ENCODE results near the gene MAEA.

Gene MAEA

DNA sequence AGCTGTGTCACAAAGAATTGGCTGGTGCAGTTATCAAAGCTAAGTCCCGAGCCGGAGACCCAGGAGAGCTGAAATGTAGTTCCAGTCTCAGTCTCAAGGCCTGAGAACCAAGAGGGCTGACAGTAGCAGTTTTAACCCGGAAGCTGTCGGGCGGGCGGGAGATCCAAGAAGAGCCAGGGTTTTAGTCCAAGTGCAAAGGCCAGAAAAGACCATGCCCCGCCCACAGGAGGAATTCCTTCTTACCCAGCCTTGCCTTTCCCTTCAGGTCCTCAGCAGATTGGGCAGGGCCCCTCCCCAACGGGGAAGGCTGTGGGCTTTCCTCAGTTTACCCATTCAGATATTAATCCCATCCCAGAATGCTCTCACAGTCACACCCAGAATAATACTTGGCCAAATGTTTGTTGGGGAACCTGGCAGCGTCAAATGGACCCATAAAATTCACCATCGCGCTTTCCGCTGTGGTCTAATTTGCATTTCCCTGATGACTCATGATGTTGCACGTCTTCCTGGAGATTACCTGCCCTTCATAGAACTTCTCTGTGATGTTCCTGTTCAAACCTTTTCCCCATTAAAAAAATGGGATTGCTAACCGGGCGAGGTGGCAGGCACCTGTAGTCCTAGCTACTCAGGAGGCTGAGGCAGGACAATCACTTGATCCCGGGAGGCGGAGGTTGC, 16.2 kb downstream of the MAEA start:
- no peaks in the 10 kb centered on the region for H3K9me2 ChIP-seq (replicated peaks; ENCODE audit: control insufficient read depth, low read length)
- H3K4me2 ChIP-seq (ENCODE audit: low read length), result no peak overlapping the region
- H3K9me3 ChIP-seq (ENCODE audit: control insufficient read depth, insufficient read depth, low read length), result no peaks in the 10 kb centered on the region
- H3F3A ChIP-seq (ENCODE audit: control insufficient read depth, insufficient read depth), result no peaks in the 10 kb centered on the region; the same call in 1 of the 2 replicates
- no peak overlapping the region for H3K27ac ChIP-seq (ENCODE audit: low read depth, low read length)
- H3K4me3 ChIP-seq (ENCODE audit: low read length), result no peak overlapping the region
- H3K4me1 ChIP-seq (ENCODE audit: control insufficient read depth, low read length), result peaks cover 5% of the 10 kb centered on the region; the same call in 1 of the 2 replicates
- peaks cover 18% of the 10 kb centered on the region for H4K20me1 ChIP-seq (ENCODE audit: control insufficient read depth, insufficient read depth, low read depth, low read length)
- peaks cover 97% of the 10 kb centered on the region for H3K79me2 ChIP-seq (ENCODE audit: control insufficient read depth, low read length)
- TF ChIP-seq EZH2phosphoT487 (IDR thresholded peaks at IDR 0.05; ENCODE audit: borderline replicate concordance, low read length), result no peak
- TF ChIP-seq, protein P1, sequence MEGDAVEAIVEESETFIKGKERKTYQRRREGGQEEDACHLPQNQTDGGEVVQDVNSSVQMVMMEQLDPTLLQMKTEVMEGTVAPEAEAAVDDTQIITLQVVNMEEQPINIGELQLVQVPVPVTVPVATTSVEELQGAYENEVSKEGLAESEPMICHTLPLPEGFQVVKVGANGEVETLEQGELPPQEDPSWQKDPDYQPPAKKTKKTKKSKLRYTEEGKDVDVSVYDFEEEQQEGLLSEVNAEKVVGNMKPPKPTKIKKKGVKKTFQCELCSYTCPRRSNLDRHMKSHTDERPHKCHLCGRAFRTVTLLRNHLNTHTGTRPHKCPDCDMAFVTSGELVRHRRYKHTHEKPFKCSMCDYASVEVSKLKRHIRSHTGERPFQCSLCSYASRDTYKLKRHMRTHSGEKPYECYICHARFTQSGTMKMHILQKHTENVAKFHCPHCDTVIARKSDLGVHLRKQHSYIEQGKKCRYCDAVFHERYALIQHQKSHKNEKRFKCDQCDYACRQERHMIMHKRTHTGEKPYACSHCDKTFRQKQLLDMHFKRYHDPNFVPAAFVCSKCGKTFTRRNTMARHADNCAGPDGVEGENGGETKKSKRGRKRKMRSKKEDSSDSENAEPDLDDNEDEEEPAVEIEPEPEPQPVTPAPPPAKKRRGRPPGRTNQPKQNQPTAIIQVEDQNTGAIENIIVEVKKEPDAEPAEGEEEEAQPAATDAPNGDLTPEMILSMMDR (IDR thresholded peaks at IDR 0.05; ENCODE audit: low read depth, low read length, poor library complexity, severe bottlenecking), result no peak
- no peaks in the 10 kb centered on the region for H3K27me3 ChIP-seq (ENCODE audit: control insufficient read depth, low read length)
- H3K36me3 ChIP-seq (ENCODE audit: control insufficient read depth, low read length), result peaks cover 18% of the 10 kb centered on the region

DNA sequence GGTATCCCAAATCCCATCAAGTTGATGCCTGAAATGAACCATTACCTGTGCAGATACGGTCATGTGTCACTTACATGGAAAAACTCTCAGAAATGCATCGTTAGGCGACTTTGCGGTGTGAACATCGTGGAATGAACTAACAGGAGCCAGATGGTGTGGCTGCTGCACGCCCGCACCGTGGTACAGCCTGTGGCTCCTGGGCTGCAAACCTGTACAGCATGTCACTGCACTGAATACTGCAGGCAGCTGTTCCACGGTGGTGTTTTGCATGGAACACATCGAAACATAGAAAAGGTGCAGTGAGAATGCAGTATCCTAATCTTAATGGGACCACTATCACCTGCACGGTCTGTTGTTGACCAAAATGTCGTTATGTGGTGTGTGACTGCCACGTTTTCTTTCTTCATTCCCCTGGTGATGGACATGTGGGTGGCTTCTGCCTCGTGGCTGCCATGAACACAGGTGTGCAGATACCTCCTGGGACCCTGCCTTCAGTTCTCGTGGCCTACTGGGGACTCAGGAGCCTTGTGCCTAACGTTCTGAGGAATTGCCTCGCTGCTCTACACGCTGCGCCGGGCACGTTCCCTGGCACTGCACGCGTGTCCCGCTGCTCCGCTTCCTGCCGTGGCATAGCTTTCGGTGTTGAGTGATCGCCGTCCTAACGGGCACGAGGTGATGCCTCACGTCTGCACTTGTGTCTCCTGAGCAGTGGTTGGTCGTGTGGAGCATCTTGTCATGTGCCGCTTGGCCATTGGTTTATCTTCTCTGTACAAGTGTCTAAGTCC, 18.5 kb downstream of the MAEA start:
- H3K27me3 ChIP-seq (ENCODE audit: control insufficient read depth, low read length), result no peaks in the 10 kb centered on the region
- no peak overlapping the region for H3K4me3 ChIP-seq (ENCODE audit: low read length)
- H3K9me2 ChIP-seq (replicated peaks; ENCODE audit: control insufficient read depth, low read length), result no peaks in the 10 kb centered on the region
- H3F3A ChIP-seq (ENCODE audit: control insufficient read depth, insufficient read depth), result no peaks in the 10 kb centered on the region; the same call in 1 of the 2 replicates
- peaks cover 18% of the 10 kb centered on the region for H4K20me1 ChIP-seq (ENCODE audit: control insufficient read depth, insufficient read depth, low read depth, low read length)
- H3K9me3 ChIP-seq (ENCODE audit: control insufficient read depth, insufficient read depth, low read length), result no peaks in the 10 kb centered on the region
- TF ChIP-seq, protein P1 (IDR thresholded peaks at IDR 0.05; ENCODE audit: low read depth, low read length, poor library complexity, severe bottlenecking), result no peak
- peaks cover 25% of the 10 kb centered on the region for H3K36me3 ChIP-seq (ENCODE audit: control insufficient read depth, low read length)
- H3K4me1 ChIP-seq (ENCODE audit: control insufficient read depth, low read length), result peaks cover 5% of the 10 kb centered on the region; the same call in 1 of the 2 replicates
- peaks cover 93% of the 10 kb centered on the region for H3K79me2 ChIP-seq (ENCODE audit: control insufficient read depth, low read length)
- no peak overlapping the region for H3K4me2 ChIP-seq (ENCODE audit: low read length)
- H3K27ac ChIP-seq (ENCODE audit: low read depth, low read length), result no peak overlapping the region

DNA sequence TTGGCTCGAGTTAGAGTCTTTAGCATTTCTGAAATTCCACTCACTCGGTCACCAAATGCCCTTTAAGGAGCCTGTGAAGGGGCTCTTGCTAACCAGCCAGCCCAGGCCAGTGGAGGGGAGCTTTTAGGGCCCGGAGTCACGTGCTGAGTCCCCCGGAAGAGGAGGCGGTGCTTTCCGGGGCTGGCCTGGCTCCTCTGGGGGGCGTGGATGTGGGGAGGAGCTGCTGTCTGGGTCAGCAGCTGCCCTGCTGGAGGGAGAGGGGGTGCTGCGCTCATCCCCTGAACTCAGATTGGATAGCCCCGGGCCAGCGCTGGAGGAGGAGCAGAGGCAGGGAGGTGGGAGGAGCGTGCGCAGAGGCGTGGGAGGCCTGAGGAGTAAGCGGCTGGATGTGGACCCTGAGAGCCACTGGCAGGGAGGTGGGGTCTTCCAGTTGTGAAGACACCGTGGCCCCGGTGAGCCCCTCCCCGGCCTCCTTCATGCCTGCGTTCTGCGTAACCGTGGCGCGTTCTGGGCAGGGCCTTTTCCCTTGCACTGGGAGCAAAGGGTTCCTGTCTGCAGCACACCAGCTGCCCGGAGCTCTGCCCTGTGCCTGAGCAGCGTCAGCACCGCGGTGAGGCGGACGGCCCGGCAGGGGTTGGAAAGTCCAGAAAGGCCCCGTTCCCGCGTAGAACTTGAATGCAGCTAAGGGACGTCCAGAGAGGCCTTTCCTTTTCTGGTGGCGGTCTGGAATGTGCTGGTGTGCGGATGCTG, 19.7 kb downstream of the MAEA start:
- Histone ChIP-seq H3K36me3 (ENCODE audit: control insufficient read depth, low read length) (peaks cover 34% of the 10 kb centered on the region), H3K4me1 (ENCODE audit: control insufficient read depth, low read length) (peaks cover 5% of the 10 kb centered on the region; the same call in 1 of the 2 replicates), H3K27me3 (ENCODE audit: control insufficient read depth, low read length) (no peaks in the 10 kb centered on the region), H3K27ac (ENCODE audit: low read depth, low read length) (no peak overlapping the region), H3K4me2 (ENCODE audit: low read length) (no peak overlapping the region), H3K9me2 (replicated peaks; ENCODE audit: control insufficient read depth, low read length) (no peaks in the 10 kb centered on the region), H3K4me3 (ENCODE audit: low read length) (no peak overlapping the region), H3F3A (ENCODE audit: control insufficient read depth, insufficient read depth) (no peaks in the 10 kb centered on the region; the same call in 1 of the 2 replicates), H3K79me2 (ENCODE audit: control insufficient read depth, low read length) (peaks cover 82% of the 10 kb centered on the region), H4K20me1 (ENCODE audit: control insufficient read depth, insufficient read depth, low read depth, low read length) (peaks cover 18% of the 10 kb centered on the region), H3K9me3 (ENCODE audit: control insufficient read depth, insufficient read depth, low read length) (no peaks in the 10 kb centered on the region)
- no peak for TF ChIP-seq EZH2phosphoT487 (IDR thresholded peaks at IDR 0.05; ENCODE audit: borderline replicate concordance, low read length)
- TF ChIP-seq, protein P1 (IDR thresholded peaks at IDR 0.05; ENCODE audit: low read depth, low read length, poor library complexity, severe bottlenecking), result no peak

Data from DOHH2 (cell line).